Osteocyte (in vitro differentiated cells): Measurements from ENCODE around the gene PPM1F. TPM values are rescaled to one million over a fixed set of nuclear protein-coding genes. Genes with fewer than 3 reads are reported as not detected.

Experiments used
- DNase-seq: peaks from one replicate; pipeline ENCODE4 v3.0.0; 2021; ENCODE audit warnings: mixed read lengths; ENCODE audit not compliant: unreplicated experiment; ENCODE audit errors: extremely low spot score
- H3K27ac Mint-ChIP-seq: one replicate; pipeline ENCODE4 v1.8.0; 2021; ENCODE audit warnings: mild to moderate bottlenecking, mixed read lengths; ENCODE audit not compliant: unreplicated experiment
- H3K27me3 Mint-ChIP-seq: one replicate; pipeline ENCODE4 v1.8.0; 2021; ENCODE audit warnings: mixed read lengths; ENCODE audit not compliant: unreplicated experiment
- H3K36me3 Mint-ChIP-seq: one replicate; pipeline ENCODE4 v1.8.0; 2021; ENCODE audit warnings: mixed read lengths; ENCODE audit not compliant: unreplicated experiment
- H3K4me1 Mint-ChIP-seq: one replicate; pipeline ENCODE4 v1.8.0; 2021; ENCODE audit warnings: mixed read lengths; ENCODE audit not compliant: unreplicated experiment
- H3K4me3 Mint-ChIP-seq: one replicate; pipeline ENCODE4 v1.8.0; 2021; ENCODE audit warnings: mild to moderate bottlenecking, moderate library complexity, mixed read lengths; ENCODE audit not compliant: unreplicated experiment
- H3K9me3 Mint-ChIP-seq: one replicate; pipeline ENCODE4 v1.8.0; 2021; ENCODE audit warnings: mixed read lengths; ENCODE audit not compliant: unreplicated experiment
- CTCF ChIP-seq: fragments of 200-600 bp; sonication (generic); IDR thresholded peaks from 2 replicates; pipeline ENCODE4 v1.5.0; 2021; ENCODE audit warnings: antibody characterized with exemption, mild to moderate bottlenecking, moderate library complexity
- total RNA-seq: library from RNA; stranded (reverse); gene quantifications from 2 replicates; pipeline ENCODE4 v1.2.1, GENCODE V29; 2021

Gene PPM1F
- total RNA-seq, 1 donor from 2014 or later, result 40.2 TPM

GRCh38 chr22:21975273-21975672 is 22.6 kb upstream of the PPM1F start:
- Mint-ChIP-seq H3K4me1 (no peaks in the 10 kb centered on the region), H3K27me3 (no peaks in the 10 kb centered on the region), H3K4me3 (no peak overlapping the region), H3K27ac (no peak overlapping the region), H3K36me3 (peaks cover 29% of the 10 kb centered on the region), H3K9me3 (no peaks in the 10 kb centered on the region)
- no peak for TF ChIP-seq CTCF
- DNase-seq, result no peak

- H3K4me3 Mint-ChIP-seq, result no peak overlapping the region
- no peak for TF ChIP-seq CTCF
- H3K27ac Mint-ChIP-seq, result no peak overlapping the region
- no peaks in the 10 kb centered on the region for H3K9me3 Mint-ChIP-seq
- H3K27me3 Mint-ChIP-seq, result no peaks in the 10 kb centered on the region
- peaks cover 29% of the 10 kb centered on the region for H3K36me3 Mint-ChIP-seq
- no peak for DNase-seq
- H3K4me1 Mint-ChIP-seq, result no peaks in the 10 kb centered on the region
Measured at GRCh38 chr22:21974058-21974649, 21.5 kb upstream of the PPM1F start.

GRCh38 chr22:21972806-21973205 is 20.2 kb upstream of the PPM1F start:
- Mint-ChIP-seq H3K9me3 (no peaks in the 10 kb centered on the region), H3K27ac (no peak overlapping the region), H3K4me1 (no peaks in the 10 kb centered on the region), H3K27me3 (no peaks in the 10 kb centered on the region), H3K4me3 (no peak overlapping the region), H3K36me3 (peaks cover 34% of the 10 kb centered on the region)
- TF ChIP-seq CTCF, result no peak
- no peak for DNase-seq

GRCh38 chr22:21972293-21972779 is 19.7 kb upstream of the PPM1F start:
- Mint-ChIP-seq H3K4me1 (no peaks in the 10 kb centered on the region), H3K27ac (no peak overlapping the region), H3K27me3 (no peaks in the 10 kb centered on the region), H3K9me3 (no peaks in the 10 kb centered on the region), H3K4me3 (no peak overlapping the region), H3K36me3 (peaks cover 35% of the 10 kb centered on the region)
- DNase-seq, result no peak
- peak; percentile 82 for TF ChIP-seq CTCF

GRCh38 chr22:21971858-21972275 is 19.2 kb upstream of the PPM1F start:
- H3K27ac Mint-ChIP-seq, result no peak overlapping the region
- no peak for TF ChIP-seq CTCF
- DNase-seq, result no peak
- peaks cover 39% of the 10 kb centered on the region for H3K36me3 Mint-ChIP-seq
- H3K4me3 Mint-ChIP-seq, result no peak overlapping the region
- no peaks in the 10 kb centered on the region for H3K9me3 Mint-ChIP-seq
- H3K4me1 Mint-ChIP-seq, result no peaks in the 10 kb centered on the region
- H3K27me3 Mint-ChIP-seq, result no peaks in the 10 kb centered on the region
